GM23338 (cell line): ENCODE results near the gene SLC9A9. TPM values are rescaled to one million over a fixed set of nuclear protein-coding genes. Genes with fewer than 3 reads are reported as not detected.

ENCODE experiments used
- ATAC-seq: fragments of 200-7000 bp; cut with Tn5 transposase; 3 replicates; pipeline ENCODE4 v1.9.1; 2020
- DNase-seq: peaks from one replicate; pipeline ENCODE4 v3.0.0-alpha.2; 2015; ENCODE audit warnings: low spot score
- H2AFZ ChIP-seq: fragments of 200-600 bp; sonication (generic); 2 replicates; pipeline ENCODE4 v1.8.0; 2016; ENCODE audit warnings: antibody characterized with exemption, mild to moderate bottlenecking, moderate library complexity
- H3F3A ChIP-seq: fragments of 200-600 bp; sonication (generic); replicated peaks from 2 replicates; pipeline ENCODE4 v1.8.0; 2017; ENCODE audit warnings: antibody characterized with exemption, mixed run types, low read depth
- H3K27ac ChIP-seq: fragments of 200-600 bp; sonication (generic); 2 replicates; pipeline ENCODE4 v1.6.1; 2016; ENCODE audit warnings: low read depth
- H3K27me3 ChIP-seq: fragments of 200-600 bp; sonication (generic); 2 replicates; pipeline ENCODE4 v1.8.0; 2016; ENCODE audit warnings: mild to moderate bottlenecking, mixed run types, moderate library complexity; ENCODE audit not compliant: insufficient read depth
- H3K36me3 ChIP-seq: fragments of 200-600 bp; sonication (generic); 2 replicates; pipeline ENCODE4 v1.8.0; 2016; ENCODE audit warnings: mild to moderate bottlenecking; ENCODE audit not compliant: insufficient read depth
- H3K4me1 ChIP-seq: fragments of 200-600 bp; sonication (generic); 2 replicates; pipeline ENCODE4 v1.8.0; 2016; ENCODE audit warnings: mild to moderate bottlenecking, moderate library complexity; ENCODE audit not compliant: insufficient read depth
- H3K4me2 ChIP-seq: fragments of 200-600 bp; sonication (generic); 2 replicates; pipeline ENCODE4 v1.7.1; 2017; ENCODE audit warnings: mixed run types
- H3K4me3 ChIP-seq: fragments of 200-600 bp; sonication (generic); 2 replicates; pipeline ENCODE4 v1.6.1; 2016; ENCODE audit warnings: mixed run types
- H3K79me2 ChIP-seq: fragments of 200-600 bp; sonication (generic); replicated peaks from 2 replicates; pipeline ENCODE4 v1.8.0; 2017; ENCODE audit warnings: mild to moderate bottlenecking; ENCODE audit not compliant: insufficient read depth
- H3K9me2 ChIP-seq: fragments of 200-600 bp; sonication (generic); 2 replicates; pipeline ENCODE4 v1.8.0; 2017; ENCODE audit not compliant: insufficient read depth
- H4K20me1 ChIP-seq: fragments of 200-600 bp; sonication (generic); replicated peaks from 2 replicates; pipeline ENCODE4 v1.8.0; 2017; ENCODE audit warnings: mild to moderate bottlenecking; ENCODE audit not compliant: insufficient read depth
- H3K27ac Mint-ChIP-seq: 2 replicates; pipeline ENCODE4 v1.8.0; 2020; ENCODE audit warnings: inconsistent platforms, mild to moderate bottlenecking, moderate library complexity, mixed read lengths
- H3K27me3 Mint-ChIP-seq: 3 replicates; pipeline ENCODE4 v1.8.0; 2022; ENCODE audit warnings: low read depth, mild to moderate bottlenecking, moderate library complexity, mixed read lengths, inconsistent platforms; ENCODE audit not compliant: insufficient read depth, poor library complexity
- H3K36me3 Mint-ChIP-seq: 3 replicates; pipeline ENCODE4 v1.8.0; 2021; ENCODE audit warnings: low read depth, mild to moderate bottlenecking, inconsistent platforms, moderate library complexity, mixed read lengths
- H3K4me1 Mint-ChIP-seq: 3 replicates; pipeline ENCODE4 v1.8.0; 2020; ENCODE audit warnings: mild to moderate bottlenecking, inconsistent platforms, mixed read lengths
- H3K4me3 Mint-ChIP-seq: 3 replicates; pipeline ENCODE4 v1.8.0; 2021; ENCODE audit warnings: moderate library complexity, mild to moderate bottlenecking, inconsistent platforms, mixed read lengths
- H3K9me3 Mint-ChIP-seq: 3 replicates; pipeline ENCODE4 v1.8.0; 2020; ENCODE audit warnings: moderate library complexity, mild to moderate bottlenecking, inconsistent platforms, mixed read lengths
- CREB1 ChIP-seq: fragments of 250-450 bp; sonication (Bioruptor Pico); IDR thresholded peaks from 2 replicates; pipeline ENCODE4 v1.5.0; 2020; ENCODE audit warnings: low read depth, mild to moderate bottlenecking, moderate library complexity
- EZH2 ChIP-seq: fragments of 200-600 bp; sonication (generic); IDR thresholded peaks from one replicate; pipeline ENCODE4 v1.8.0; 2017; ENCODE audit warnings: antibody characterized with exemption, mild to moderate bottlenecking, low read depth; ENCODE audit not compliant: unreplicated experiment
- EZH2phosphoT487 ChIP-seq: fragments of 200-600 bp; sonication (generic); IDR thresholded peaks from one replicate; pipeline ENCODE4 v1.8.1; 2018; ENCODE audit warnings: antibody characterized with exemption; ENCODE audit not compliant: unreplicated experiment
- JUNB ChIP-seq: IDR thresholded peaks from one replicate; pipeline ENCODE4 v1.6.1; 2016; ENCODE audit warnings: antibody characterized with exemption; ENCODE audit not compliant: unreplicated experiment
- POLR2AphosphoS5 ChIP-seq: IDR thresholded peaks from 2 replicates; pipeline ENCODE4 v1.6.1; 2016; ENCODE audit warnings: antibody characterized with exemption, low read depth
- STAT1 ChIP-seq: IDR thresholded peaks from one replicate; pipeline ENCODE4 v1.6.1; 2016; ENCODE audit warnings: antibody characterized with exemption; ENCODE audit not compliant: unreplicated experiment
- ZNF114 ChIP-seq: fragments of 250-450 bp; sonication (Bioruptor Pico); IDR thresholded peaks from 2 replicates; pipeline ENCODE4 v1.5.0; 2020; ENCODE audit warnings: mild to moderate bottlenecking, moderate library complexity
- ZNF331 ChIP-seq: fragments of 250-450 bp; sonication (Bioruptor Pico); IDR thresholded peaks from 2 replicates; pipeline ENCODE4 v1.5.0; 2020; ENCODE audit warnings: low read depth, mild to moderate bottlenecking, moderate library complexity
- polyA plus RNA-seq: library from polyadenylated mRNA; unstranded; fragments of >200 nt; fragmentation: Nextera tagmentation; extraction: Ambion mirVana; gene quantifications from 2 replicates; pipeline ENCODE4 v1.2.1, GENCODE V29; 2016
- total RNA-seq: library from RNA; depleted of rRNA; stranded (reverse); fragments of >200 nt; shearing (Covaris generic); gene quantifications from 2 replicates; pipeline ENCODE4 v1.2.3, GENCODE V29; 2014
- TF ChIP-seq, protein P1 (sequence below), 2 experiments: fragments of 200-600 bp in 1 of 2; sonication (generic) in 1 of 2; conservative IDR thresholded peaks; 2 replicates each; pipeline versions ENCODE4 v1.5.1 to v1.6.1; 2016 to 2017; ENCODE audit warnings: antibody characterized with exemption in 2 of 2, low read depth in 2 of 2, mild to moderate bottlenecking in 2 of 2, moderate library complexity in 1 of 2
- TF ChIP-seq, protein P2 (sequence below): IDR thresholded peaks from 2 replicates; pipeline ENCODE4 v1.6.1; 2016; ENCODE audit warnings: antibody characterized with exemption
- TF ChIP-seq, protein P3 (sequence below): IDR thresholded peaks from one replicate; pipeline ENCODE4 v1.6.1; 2018; ENCODE audit warnings: antibody characterized with exemption; ENCODE audit not compliant: unreplicated experiment

Gene SLC9A9
- total and polyA plus RNA-seq, 2 experiments from 2014 or later: 1.3 to 1.6 TPM

DNA sequence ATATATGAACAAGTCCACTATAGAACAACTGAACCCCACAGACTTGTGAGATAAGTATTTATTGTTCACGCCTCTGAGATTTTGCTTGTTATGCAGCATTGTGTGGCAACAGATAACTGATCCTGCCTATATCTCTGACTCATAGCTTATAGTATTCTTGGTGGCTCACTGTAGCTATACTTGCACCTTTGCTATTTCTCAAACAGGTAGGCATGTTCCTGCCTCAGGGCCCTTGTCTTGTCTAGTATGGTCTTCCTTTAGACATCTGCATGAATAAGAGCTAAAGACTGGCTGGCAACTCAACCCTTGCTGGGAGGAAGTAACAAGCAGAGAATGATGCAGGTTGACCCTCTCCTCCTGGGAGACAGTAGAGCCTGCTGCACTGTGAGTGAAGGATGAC, 472.6 kb downstream of the SLC9A9 start:
- TF ChIP-seq, protein P1, sequence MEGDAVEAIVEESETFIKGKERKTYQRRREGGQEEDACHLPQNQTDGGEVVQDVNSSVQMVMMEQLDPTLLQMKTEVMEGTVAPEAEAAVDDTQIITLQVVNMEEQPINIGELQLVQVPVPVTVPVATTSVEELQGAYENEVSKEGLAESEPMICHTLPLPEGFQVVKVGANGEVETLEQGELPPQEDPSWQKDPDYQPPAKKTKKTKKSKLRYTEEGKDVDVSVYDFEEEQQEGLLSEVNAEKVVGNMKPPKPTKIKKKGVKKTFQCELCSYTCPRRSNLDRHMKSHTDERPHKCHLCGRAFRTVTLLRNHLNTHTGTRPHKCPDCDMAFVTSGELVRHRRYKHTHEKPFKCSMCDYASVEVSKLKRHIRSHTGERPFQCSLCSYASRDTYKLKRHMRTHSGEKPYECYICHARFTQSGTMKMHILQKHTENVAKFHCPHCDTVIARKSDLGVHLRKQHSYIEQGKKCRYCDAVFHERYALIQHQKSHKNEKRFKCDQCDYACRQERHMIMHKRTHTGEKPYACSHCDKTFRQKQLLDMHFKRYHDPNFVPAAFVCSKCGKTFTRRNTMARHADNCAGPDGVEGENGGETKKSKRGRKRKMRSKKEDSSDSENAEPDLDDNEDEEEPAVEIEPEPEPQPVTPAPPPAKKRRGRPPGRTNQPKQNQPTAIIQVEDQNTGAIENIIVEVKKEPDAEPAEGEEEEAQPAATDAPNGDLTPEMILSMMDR (conservative IDR thresholded peaks at IDR 0.05; ENCODE audit: low read depth in 2 of 2): no peak
- Histone ChIP-seq H3K4me2 (no peak overlapping the region), H3K79me2 (no peaks in the 10 kb centered on the region), H3K27me3 (no peaks in the 10 kb centered on the region), H2AFZ (no peak overlapping the region), H3K9me2 (peaks cover 4% of the 10 kb centered on the region; the same call in 1 of the 2 replicates), H3K4me3 (no peak overlapping the region), H3K4me1 (peaks cover 9% of the 10 kb centered on the region), H3K36me3 (no peaks in the 10 kb centered on the region), H3K27ac (no peak overlapping the region), H4K20me1 (no peaks in the 10 kb centered on the region), H3F3A (no peaks in the 10 kb centered on the region)
- no peaks in the 10 kb centered on the region for H3K27me3 Mint-ChIP-seq
- no peak overlapping the region for H3K27ac Mint-ChIP-seq
- no peaks in the 10 kb centered on the region for H3K36me3 Mint-ChIP-seq
- ATAC-seq (no peak), DNase-seq (no peak)
- no peak overlapping the region for H3K4me3 Mint-ChIP-seq
- H3K9me3 Mint-ChIP-seq: no peaks in the 10 kb centered on the region
- peaks cover 21% of the 10 kb centered on the region for H3K4me1 Mint-ChIP-seq

DNA sequence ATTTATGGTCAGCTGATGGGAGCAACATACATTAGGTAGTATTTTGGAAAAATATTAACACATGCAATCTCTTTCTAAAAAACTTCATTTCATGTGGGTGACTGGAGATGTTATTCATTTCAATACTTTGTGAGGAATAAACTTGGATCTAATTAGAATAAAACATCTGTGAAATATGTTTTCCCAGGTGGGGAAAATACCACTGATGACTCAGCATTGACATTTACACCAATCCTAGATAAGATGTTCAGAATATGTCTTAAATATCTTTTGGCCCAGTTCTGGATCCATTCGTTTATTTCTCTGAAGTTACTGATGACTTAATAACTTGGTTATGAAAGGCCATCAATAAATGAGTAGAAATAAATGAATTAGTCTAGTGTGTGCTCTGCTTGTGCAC, 481.1 kb downstream of the SLC9A9 start:
- no peak for TF ChIP-seq ZNF114 (CRISPR knock-in tag)
- TF ChIP-seq CREB1: no peak
- H3K9me3 Mint-ChIP-seq: no peaks in the 10 kb centered on the region
- no peak for ATAC-seq

DNA sequence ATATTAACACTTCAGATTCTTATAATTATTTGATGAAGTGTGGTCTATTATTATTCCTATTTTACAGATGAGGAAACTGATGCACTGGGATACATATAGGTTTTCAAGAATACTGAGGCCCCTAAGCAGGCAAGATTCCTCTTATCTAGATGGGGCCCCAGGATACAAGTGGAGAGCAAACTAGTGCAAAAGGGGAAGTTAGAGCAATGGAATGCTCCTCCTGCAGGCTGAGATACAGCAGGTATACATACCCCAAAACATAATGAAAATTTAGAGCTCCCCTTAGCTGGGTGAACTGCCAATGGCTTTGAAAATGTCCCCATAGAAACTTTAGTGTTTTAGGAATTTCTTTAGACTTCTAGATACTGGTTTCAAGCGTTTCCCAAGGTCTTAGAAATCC, 481.6 kb downstream of the SLC9A9 start:
- H3K4me1 ChIP-seq: 0 out of 2 replicates have a peak, but pooled peaks cover 4% of the 10 kb centered on the region
- H3K4me3 Mint-ChIP-seq: no peak overlapping the region
- H3K9me3 Mint-ChIP-seq: no peaks in the 10 kb centered on the region
- H3K4me2 ChIP-seq: no peak overlapping the region
- H4K20me1 ChIP-seq: no peaks in the 10 kb centered on the region
- DNase-seq (peak; percentile 8), ATAC-seq (no peak)
- H3K79me2 ChIP-seq: no peaks in the 10 kb centered on the region
- H3F3A ChIP-seq: no peaks in the 10 kb centered on the region
- H3K27ac Mint-ChIP-seq: no peak overlapping the region
- no peak overlapping the region for H3K4me3 ChIP-seq
- H3K27me3 ChIP-seq: no peaks in the 10 kb centered on the region
- no peaks in the 10 kb centered on the region for H3K9me2 ChIP-seq
- H2AFZ ChIP-seq: no peak overlapping the region
- peaks cover 6% of the 10 kb centered on the region; the same call in 1 of the 3 replicates for H3K4me1 Mint-ChIP-seq
- no peaks in the 10 kb centered on the region for H3K36me3 ChIP-seq
- H3K27me3 Mint-ChIP-seq: no peaks in the 10 kb centered on the region
- no peaks in the 10 kb centered on the region for H3K36me3 Mint-ChIP-seq
- no peak overlapping the region for H3K27ac ChIP-seq
- TF ChIP-seq ZNF114 (CRISPR knock-in tag): no peak
- TF ChIP-seq CREB1: no peak
- TF ChIP-seq, protein P1 (conservative IDR thresholded peaks at IDR 0.05; ENCODE audit: low read depth in 2 of 2): no peak
- TF ChIP-seq, protein P2, sequence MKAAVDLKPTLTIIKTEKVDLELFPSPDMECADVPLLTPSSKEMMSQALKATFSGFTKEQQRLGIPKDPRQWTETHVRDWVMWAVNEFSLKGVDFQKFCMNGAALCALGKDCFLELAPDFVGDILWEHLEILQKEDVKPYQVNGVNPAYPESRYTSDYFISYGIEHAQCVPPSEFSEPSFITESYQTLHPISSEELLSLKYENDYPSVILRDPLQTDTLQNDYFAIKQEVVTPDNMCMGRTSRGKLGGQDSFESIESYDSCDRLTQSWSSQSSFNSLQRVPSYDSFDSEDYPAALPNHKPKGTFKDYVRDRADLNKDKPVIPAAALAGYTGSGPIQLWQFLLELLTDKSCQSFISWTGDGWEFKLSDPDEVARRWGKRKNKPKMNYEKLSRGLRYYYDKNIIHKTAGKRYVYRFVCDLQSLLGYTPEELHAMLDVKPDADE: no peak
- TF ChIP-seq ZNF331 (CRISPR knock-in tag): no peak
- no peak for TF ChIP-seq POLR2AphosphoS5
- TF ChIP-seq JUNB: no peak
- TF ChIP-seq EZH2phosphoT487: no peak
- no peak for TF ChIP-seq STAT1
- TF ChIP-seq, protein P3, sequence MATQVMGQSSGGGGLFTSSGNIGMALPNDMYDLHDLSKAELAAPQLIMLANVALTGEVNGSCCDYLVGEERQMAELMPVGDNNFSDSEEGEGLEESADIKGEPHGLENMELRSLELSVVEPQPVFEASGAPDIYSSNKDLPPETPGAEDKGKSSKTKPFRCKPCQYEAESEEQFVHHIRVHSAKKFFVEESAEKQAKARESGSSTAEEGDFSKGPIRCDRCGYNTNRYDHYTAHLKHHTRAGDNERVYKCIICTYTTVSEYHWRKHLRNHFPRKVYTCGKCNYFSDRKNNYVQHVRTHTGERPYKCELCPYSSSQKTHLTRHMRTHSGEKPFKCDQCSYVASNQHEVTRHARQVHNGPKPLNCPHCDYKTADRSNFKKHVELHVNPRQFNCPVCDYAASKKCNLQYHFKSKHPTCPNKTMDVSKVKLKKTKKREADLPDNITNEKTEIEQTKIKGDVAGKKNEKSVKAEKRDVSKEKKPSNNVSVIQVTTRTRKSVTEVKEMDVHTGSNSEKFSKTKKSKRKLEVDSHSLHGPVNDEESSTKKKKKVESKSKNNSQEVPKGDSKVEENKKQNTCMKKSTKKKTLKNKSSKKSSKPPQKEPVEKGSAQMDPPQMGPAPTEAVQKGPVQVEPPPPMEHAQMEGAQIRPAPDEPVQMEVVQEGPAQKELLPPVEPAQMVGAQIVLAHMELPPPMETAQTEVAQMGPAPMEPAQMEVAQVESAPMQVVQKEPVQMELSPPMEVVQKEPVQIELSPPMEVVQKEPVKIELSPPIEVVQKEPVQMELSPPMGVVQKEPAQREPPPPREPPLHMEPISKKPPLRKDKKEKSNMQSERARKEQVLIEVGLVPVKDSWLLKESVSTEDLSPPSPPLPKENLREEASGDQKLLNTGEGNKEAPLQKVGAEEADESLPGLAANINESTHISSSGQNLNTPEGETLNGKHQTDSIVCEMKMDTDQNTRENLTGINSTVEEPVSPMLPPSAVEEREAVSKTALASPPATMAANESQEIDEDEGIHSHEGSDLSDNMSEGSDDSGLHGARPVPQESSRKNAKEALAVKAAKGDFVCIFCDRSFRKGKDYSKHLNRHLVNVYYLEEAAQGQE: no peak
- TF ChIP-seq EZH2: no peak

More for the DNA sequence above, 481.1 kb downstream of the SLC9A9 start:
- Mint-ChIP-seq H3K36me3 (no peaks in the 10 kb centered on the region), H3K27ac (peak overlapping the region; percentile 45; the same call in 1 of the 2 replicates), H3K4me1 (peaks cover 6% of the 10 kb centered on the region; the same call in 1 of the 3 replicates), H3K27me3 (no peaks in the 10 kb centered on the region), H3K4me3 (no peak overlapping the region)
- H3F3A ChIP-seq: no peaks in the 10 kb centered on the region
- no peaks in the 10 kb centered on the region for H3K27me3 ChIP-seq
- H3K4me1 ChIP-seq: 0 out of 2 replicates have a peak, but pooled peaks cover 4% of the 10 kb centered on the region
- no peaks in the 10 kb centered on the region for H3K36me3 ChIP-seq
- no peaks in the 10 kb centered on the region for H3K79me2 ChIP-seq
- H3K27ac ChIP-seq: no peak overlapping the region
- no peaks in the 10 kb centered on the region for H4K20me1 ChIP-seq
- no peak overlapping the region for H3K4me2 ChIP-seq
- H2AFZ ChIP-seq: no peak overlapping the region
- no peak overlapping the region for H3K4me3 ChIP-seq
- no peaks in the 10 kb centered on the region for H3K9me2 ChIP-seq
- DNase-seq: no peak
